ENCODE data around the gene ZNF687. TPM values are rescaled to one million over a fixed set of nuclear protein-coding genes. Genes with fewer than 3 reads are reported as not detected.
A peak's percentile ranks its signal among the peaks of the same experiment; 100 is the strongest.

The ZNF687 gene
- total RNA-seq (2021) (54.1 to 56.8 TPM (median 55.1 TPM) in 3 replicates), Bru-seq, nascent RNA (percentile 82 among the genes with signal in this experiment)
- long read RNA-seq, experiment 1, full-length matches to known transcripts = 14 of 32 reads
- long read RNA-seq, experiment 1, partial matches to known transcripts = 12 of 32 reads
- long read RNA-seq, experiment 1, other reads (novel, unspliced or antisense) = 6 of 32 reads
- long read RNA-seq, experiment 2, full-length matches to known transcripts = 11 of 64 reads
- long read RNA-seq, experiment 2, partial matches to known transcripts = 29 of 64 reads
- long read RNA-seq, experiment 2, other reads (novel, unspliced or antisense) = 24 of 64 reads
- long read RNA-seq, experiment 3, partial matches to known transcripts = 1 of 1 reads
- long read RNA-seq, experiment 3, other reads (novel, unspliced or antisense) = 0 of 1 reads

GRCh38 chr1:151281969-151282882, at the start of gene ZNF687:
Gene ZNF687 (plus strand): TSS chr1:151282299. CDS start chr1:151286292, 3,993 bp downstream.
- ChIA-PET CTCF (interaction anchor here (0.6 to 2.0 kb wide), 21 partner anchors 10 to 312 kb away, joined by 3 to 16 read pairs (median 4); partner anchors contain the start of genes PI4KB, PSMD4, TNFAIP8L2 and VPS72), POLR2A (interaction anchor here (0.6 to 2.9 kb wide), 23 partner anchors 10 to 301 kb away, joined by 3 to 23 read pairs (median 4); partner anchors contain the start of genes CGN, PI4KB, PSMB4 and PSMD4)
- Mint-ChIP-seq H3K4me3 (peak within 1 kb of the TSS; percentile 96), H3K4me1 (peaks cover 15% of the 10 kb centered on the region), H3K27me3 (ENCODE audit: low read depth) (peaks cover 4% of the 10 kb centered on the region; the same call in 1 of the 2 replicates), H3K9me3 (no peaks in the 10 kb centered on the region), H3K36me3 (peaks cover 22% of the 10 kb centered on the region), H3K27ac (peak within 1 kb of the TSS; percentile 100)
- DNase-seq (ENCODE audit: low spot score) (peak; percentile 99), ATAC-seq (peak; percentile 95)
- peak; percentile 61; the same call in 1 of the 2 replicates for TF ChIP-seq HMGXB4 (CRISPR knock-in tag; IDR thresholded peaks at IDR 0.05)
- TF ChIP-seq ZNF416 (CRISPR knock-in tag; IDR thresholded peaks at IDR 0.05) = no peak
- no peak for TF ChIP-seq CREB1 (CRISPR knock-in tag; IDR thresholded peaks at IDR 0.05)
- TF ChIP-seq TEAD1 (CRISPR knock-in tag; IDR thresholded peaks at IDR 0.05) = no peak
- TF ChIP-seq TEAD4 (CRISPR knock-in tag; IDR thresholded peaks at IDR 0.05) = peak; percentile 65; the same call in 1 of the 2 replicates
- no peak for TF ChIP-seq IRF1 (CRISPR knock-in tag; IDR thresholded peaks at IDR 0.05)
- TF ChIP-seq GABPB1 (CRISPR knock-in tag; IDR thresholded peaks at IDR 0.05) = no peak
- no peak for TF ChIP-seq IRF2 (CRISPR knock-in tag; IDR thresholded peaks at IDR 0.05; ENCODE audit: borderline replicate concordance, low read depth)
- TF ChIP-seq USF1 (CRISPR knock-in tag; IDR thresholded peaks at IDR 0.05) = no peak
- peak; percentile 20; the same call in 1 of the 2 replicates for TF ChIP-seq ZNF263 (CRISPR knock-in tag; IDR thresholded peaks at IDR 0.05; ENCODE audit: low read depth)
- TF ChIP-seq ZNF232 (CRISPR knock-in tag; IDR thresholded peaks at IDR 0.05) = no peak
- 0 out of 2 replicates have a peak, but pooled peaks have one; percentile 28 for TF ChIP-seq ATF1 (CRISPR knock-in tag; IDR thresholded peaks at IDR 0.05)
- no peak for TF ChIP-seq ATF6 (CRISPR knock-in tag; IDR thresholded peaks at IDR 0.05)
- TF ChIP-seq NFYB (CRISPR knock-in tag; conservative IDR thresholded peaks at IDR 0.05; ENCODE audit: low read depth) = peak; percentile 100
- TF ChIP-seq KAT7 (CRISPR knock-in tag; IDR thresholded peaks at IDR 0.05; ENCODE audit: borderline replicate concordance) = peak; percentile 59; the same call in 1 of the 2 replicates
- no peak for TF ChIP-seq ZNF423 (CRISPR knock-in tag; IDR thresholded peaks at IDR 0.05)
- TF ChIP-seq ZNF317 (CRISPR knock-in tag; IDR thresholded peaks at IDR 0.05; ENCODE audit: borderline replicate concordance, low read depth) = no peak
- peak; percentile 51; the same call in 1 of the 2 replicates for TF ChIP-seq FOXK1 (CRISPR knock-in tag; IDR thresholded peaks at IDR 0.05)
- 0 out of 2 replicates have a peak, but pooled peaks have one; percentile 18 for TF ChIP-seq JUN (CRISPR knock-in tag; IDR thresholded peaks at IDR 0.05)
- peak; percentile 19 for TF ChIP-seq SP1 (CRISPR knock-in tag; conservative IDR thresholded peaks at IDR 0.05)
- TF ChIP-seq RELA (CRISPR knock-in tag; IDR thresholded peaks at IDR 0.05; ENCODE audit: borderline replicate concordance) = no peak
- TF ChIP-seq FOXP4 (CRISPR knock-in tag; IDR thresholded peaks at IDR 0.05) = no peak
- no peak for TF ChIP-seq E2F5 (CRISPR knock-in tag; IDR thresholded peaks at IDR 0.05)
- TF ChIP-seq CBFB (CRISPR knock-in tag; IDR thresholded peaks at IDR 0.05; ENCODE audit: low read depth) = 0 out of 2 replicates have a peak, but pooled peaks have one; percentile 18
- no peak for TF ChIP-seq SMAD3 (CRISPR knock-in tag; IDR thresholded peaks at IDR 0.05; ENCODE audit: borderline replicate concordance)
- peak; percentile 44; the same call in 1 of the 2 replicates for TF ChIP-seq ESRRA (CRISPR knock-in tag; IDR thresholded peaks at IDR 0.05; ENCODE audit: borderline replicate concordance)
